Measurements from ENCODE around the gene ZEB1. TPM values are rescaled to one million over a fixed set of nuclear protein-coding genes. Genes with fewer than 3 reads are reported as not detected.

Gene ZEB1
- total RNA-seq, 1 experiment from 2014 or later, result 31.5 TPM

- ChIA-PET POLR2A (no interaction called here), CTCF (no interaction called here)
- H3K27ac ChIP-seq (ENCODE audit: low read length), result no peak overlapping the region
- ATAC-seq (no peak), DNase-seq (ENCODE audit: low read depth, low spot score) (no peak)
- no peaks in the 10 kb centered on the region; the same call in 1 of the 2 replicates for H3K4me1 ChIP-seq (ENCODE audit: control insufficient read depth, insufficient read depth, low read length)
- BruUV-seq (replicated peaks), result no TSS peak
- no peak for TF ChIP-seq CTCF (IDR thresholded peaks at IDR 0.05)
- no peak for TF ChIP-seq SIN3A (IDR thresholded peaks at IDR 0.05; ENCODE audit: borderline replicate concordance, insufficient read depth, low read depth, low read length)
- TF ChIP-seq TCF7L2 (IDR thresholded peaks at IDR 0.05; ENCODE audit: low read depth, low read length), result no peak
- TF ChIP-seq REST (IDR thresholded peaks at IDR 0.05; ENCODE audit: insufficient read depth in 1 of 2, low read depth in 2 of 2, low read length in 1 of 2), result no peak
- TF ChIP-seq POLR2AphosphoS5 (IDR thresholded peaks at IDR 0.05; ENCODE audit: low read depth, low read length), result no peak
- no peaks in the 10 kb centered on the region; the same call in 1 of the 2 replicates for H3K36me3 ChIP-seq (ENCODE audit: control insufficient read depth, insufficient read depth, low read length)
- in situ Hi-C loops (cut with HindIII; ENCODE audit: low pct_unique_long_range_greater_than_20kb, low sequenced_read_pairs), result no loop called here
- no peaks in the 10 kb centered on the region for H3K27me3 ChIP-seq (ENCODE audit: control insufficient read depth, insufficient read depth, low read length)
- H3K4me3 ChIP-seq (ENCODE audit: low read depth in 2 of 2, low read length in 2 of 2), result no peak overlapping the region
- intact Hi-C loops (cut with micrococcal nuclease; ENCODE audit: unreplicated experiment), result no loop called here
- H3K9me3 ChIP-seq (ENCODE audit: control insufficient read depth, insufficient read depth, low read depth, low read length), result no peaks in the 10 kb centered on the region
Measured at GRCh38 chr10:31390804-31391203, 71.8 kb downstream of the ZEB1 start.

- DNase-seq (ENCODE audit: low read depth, low spot score) (no peak), ATAC-seq (no peak)
- Histone ChIP-seq H3K27ac (ENCODE audit: low read length) (no peak overlapping the region), H3K36me3 (ENCODE audit: control insufficient read depth, insufficient read depth, low read length) (no peaks in the 10 kb centered on the region; the same call in 1 of the 2 replicates), H3K9me3 (ENCODE audit: control insufficient read depth, insufficient read depth, low read depth, low read length) (no peaks in the 10 kb centered on the region), H3K4me1 (ENCODE audit: control insufficient read depth, insufficient read depth, low read length) (no peaks in the 10 kb centered on the region; the same call in 1 of the 2 replicates), H3K27me3 (ENCODE audit: control insufficient read depth, insufficient read depth, low read length) (no peaks in the 10 kb centered on the region), H3K4me3 (ENCODE audit: low read depth in 2 of 2, low read length in 2 of 2) (no peak overlapping the region)
- in situ Hi-C loops (cut with HindIII; ENCODE audit: low pct_unique_long_range_greater_than_20kb, low sequenced_read_pairs), result no loop called here
- BruUV-seq (replicated peaks), result no TSS peak
- ChIA-PET POLR2A (no interaction called here), CTCF (no interaction called here)
- intact Hi-C loops (cut with micrococcal nuclease; ENCODE audit: unreplicated experiment), result no loop called here
- TF ChIP-seq CTCF (IDR thresholded peaks at IDR 0.05) (no peak), POLR2AphosphoS5 (IDR thresholded peaks at IDR 0.05; ENCODE audit: low read depth, low read length) (no peak)
Measured at GRCh38 chr10:31393844-31394243, 74.8 kb downstream of the ZEB1 start.
